HL-60 (cell line): ENCODE results near the gene LAMTOR2.

Experiments
- DNase-seq, 2 experiments: peaks; one replicate each; pipeline ENCODE4 v3.0.0-alpha.2; 2010 to 2020; ENCODE audit warnings: low read depth in 1 of 2, low spot score in 1 of 2
- H3K27ac ChIP-seq: fragments of 250-450 bp; sonication (Bioruptor Pico); replicated peaks from 2 replicates; pipeline ENCODE4 v1.5.1; 2020; ENCODE audit warnings: mild to moderate bottlenecking, moderate library complexity
- H3K27me3 ChIP-seq: fragments of 250-450 bp; sonication (Bioruptor Pico); 2 replicates; pipeline ENCODE4 v1.5.1; 2021; ENCODE audit warnings: mild to moderate bottlenecking, moderate library complexity; ENCODE audit not compliant: insufficient read depth, poor library complexity, severe bottlenecking
- H3K4me3 ChIP-seq: replicated peaks from 2 replicates; pipeline ENCODE4 v1.5.1; 2011; ENCODE audit warnings: mild to moderate bottlenecking, control low read depth, low read length; ENCODE audit not compliant: insufficient read depth
- CTCF ChIP-seq: IDR thresholded peaks from one replicate; pipeline ENCODE4 v1.5.1; 2011; ENCODE audit warnings: low read length, control low read depth, inconsistent platforms; ENCODE audit not compliant: insufficient read depth
- GABPA ChIP-seq: IDR thresholded peaks from 2 replicates; pipeline ENCODE4 v1.6.1; 2012; ENCODE audit warnings: low read depth
- POLR2AphosphoS5 ChIP-seq: IDR thresholded peaks from 2 replicates; pipeline ENCODE4 v1.6.1; 2012; ENCODE audit warnings: low read depth
- REST ChIP-seq: IDR thresholded peaks from 2 replicates; pipeline ENCODE4 v1.6.1; 2012; ENCODE audit warnings: low read depth; ENCODE audit not compliant: insufficient replicate concordance
- SPI1 ChIP-seq: IDR thresholded peaks from 2 replicates; pipeline ENCODE4 v1.6.1; 2012; ENCODE audit warnings: low read depth, mild to moderate bottlenecking, borderline replicate concordance

LAMTOR2 gene

DNA sequence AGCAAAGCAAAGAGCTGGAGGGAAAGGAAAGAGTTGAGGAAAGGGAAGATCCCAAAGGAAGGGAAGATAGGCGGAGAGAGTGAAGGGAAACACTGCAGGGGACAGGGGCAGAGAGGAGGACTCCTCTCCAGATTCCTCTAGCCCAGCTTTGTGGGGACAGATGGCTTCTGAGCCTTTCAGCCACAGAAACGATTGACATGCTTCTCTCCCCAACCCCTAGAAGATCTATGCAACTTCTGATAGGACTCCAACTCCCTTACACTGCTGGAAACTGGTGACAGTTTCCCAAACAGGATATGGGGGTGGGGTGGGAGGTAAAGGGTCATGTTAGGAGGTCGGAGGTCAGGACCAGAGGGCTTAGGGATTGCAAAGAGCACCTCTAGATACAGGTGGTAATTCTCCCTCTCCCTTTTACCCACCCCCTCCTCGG, 21.2 kb downstream of the LAMTOR2 start:
- Histone ChIP-seq H3K4me3 (no peak overlapping the region), H3K27me3 (peaks cover 2% of the 10 kb centered on the region), H3K27ac (no peak overlapping the region)
- TF ChIP-seq POLR2AphosphoS5 (no peak), GABPA (no peak), REST (no peak), SPI1 (no peak), CTCF (no peak)
- no peak for DNase-seq

DNA sequence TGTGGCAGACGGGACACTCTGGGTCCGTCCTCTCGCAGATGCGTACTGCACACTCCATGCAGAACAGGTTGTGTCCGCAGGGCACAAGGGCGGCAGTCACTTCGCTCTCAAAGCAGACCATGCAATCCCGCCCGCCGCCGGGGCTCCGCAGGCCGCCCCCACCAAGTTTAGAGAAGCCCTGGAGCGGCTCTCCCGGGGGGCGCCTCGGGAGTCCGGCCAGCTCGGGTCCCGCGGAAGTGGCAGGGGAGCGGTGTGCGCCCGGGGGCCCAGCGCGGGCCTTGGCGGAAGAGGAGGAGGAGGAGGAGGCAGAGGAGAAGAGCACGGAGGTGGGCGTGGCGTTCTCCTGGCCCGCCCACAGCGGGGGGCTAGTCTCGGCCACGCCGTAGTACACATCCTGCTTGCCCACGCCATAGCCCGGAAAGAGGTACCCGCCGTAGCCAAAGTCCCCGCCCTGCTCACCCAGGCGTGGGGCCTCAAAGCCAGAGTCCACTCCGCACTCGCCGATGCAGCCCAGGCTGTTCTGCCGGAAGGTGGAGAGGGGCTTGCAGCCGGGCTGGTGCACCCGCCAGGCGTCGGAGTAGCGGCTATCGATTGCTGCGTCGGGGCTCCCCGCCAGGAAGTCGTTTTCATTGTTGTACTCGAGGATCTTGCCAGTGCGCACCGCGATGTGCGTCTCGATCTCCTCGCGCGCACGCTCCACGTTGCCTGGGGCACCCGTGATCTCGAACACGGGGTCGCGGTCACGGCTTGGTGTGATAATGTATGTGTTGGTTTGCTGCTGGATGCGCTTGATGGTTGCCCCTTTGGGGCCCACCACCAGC, 22.2 kb downstream of the LAMTOR2 start:
- Histone ChIP-seq H3K27ac (no peak overlapping the region), H3K4me3 (no peak overlapping the region), H3K27me3 (peaks cover 8% of the 10 kb centered on the region)
- TF ChIP-seq GABPA: no peak
- no peak for TF ChIP-seq REST
- no peak for TF ChIP-seq POLR2AphosphoS5
- no peak for TF ChIP-seq SPI1
- TF ChIP-seq CTCF: no peak
- no peak for DNase-seq

- Histone ChIP-seq H3K27ac (no peak overlapping the region), H3K4me3 (no peak overlapping the region)
- DNase-seq: no peak
These were observed 22.8 kb downstream of the LAMTOR2 start for GRCh38 chr1:156077430-156077760.

More at GRCh38 chr1:156077430-156077760, 22.8 kb downstream of the LAMTOR2 start:
- no peak for TF ChIP-seq REST
- TF ChIP-seq GABPA: no peak
- no peak for TF ChIP-seq CTCF
- no peak for TF ChIP-seq SPI1
- TF ChIP-seq POLR2AphosphoS5: no peak
- peaks cover 10% of the 10 kb centered on the region for H3K27me3 ChIP-seq
